ENCODE data around the gene COG2. TPM values are rescaled to one million over a fixed set of nuclear protein-coding genes. Genes with fewer than 3 reads are reported as not detected.

Gene COG2
- total RNA-seq, 2 donors from 2014 or later, result 9.8 to 30.8 TPM

Other genes starting within 250 kb of the COG2 start
- gene PGBD5, start 216.1 kb upstream of the COG2 start, total RNA-seq, result under 1 TPM in 1 of 2 donors, not detected in 1; 0.10 TPM
- gene AGT, start 71.6 kb downstream of the COG2 start, total RNA-seq, result not detected
- not detected for gene CAPN9, start 104.9 kb downstream of the COG2 start, total RNA-seq
- 1 to 10 TPM; 5.4 to 8.8 TPM for gene C1orf198, start 226.0 kb downstream of the COG2 start, total RNA-seq

Data from activated naive CD4-positive, alpha-beta T cell treated with anti-CD3 and anti-CD28 coated beads, Interleukin-2, amount 50 U/mL, for 72 hours (primary cell).